D721Med (cell line): Measurements from ENCODE around the gene LGR5.

ENCODE experiments used
- DNase-seq: peaks from one replicate; pipeline ENCODE4 v3.0.0; 2011; ENCODE audit warnings: low spot score; ENCODE audit not compliant: insufficient read length
- FAIRE-seq: peaks from 2 replicates; lab custom pipeline; 2011; peaks lifted over from hg19 to GRCh38; lab: Jason Lieb, UNC
- CTCF ChIP-seq: IDR thresholded peaks from 2 replicates; pipeline ENCODE4 v1.5.1; 2012; ENCODE audit warnings: mild to moderate bottlenecking, control low read depth; ENCODE audit not compliant: insufficient read depth; ENCODE audit errors: missing control alignments

Gene LGR5

GRCh38 chr12:71405884-71406283 lies 33.7 kb upstream of the LGR5 start:
- TF ChIP-seq CTCF, result no peak
- FAIRE-seq (no peak), DNase-seq (no peak)

- FAIRE-seq, result no peak
- no peak for DNase-seq
Observed at GRCh38 chr12:71407732-71408131, 31.9 kb upstream of the LGR5 start.

DNA sequence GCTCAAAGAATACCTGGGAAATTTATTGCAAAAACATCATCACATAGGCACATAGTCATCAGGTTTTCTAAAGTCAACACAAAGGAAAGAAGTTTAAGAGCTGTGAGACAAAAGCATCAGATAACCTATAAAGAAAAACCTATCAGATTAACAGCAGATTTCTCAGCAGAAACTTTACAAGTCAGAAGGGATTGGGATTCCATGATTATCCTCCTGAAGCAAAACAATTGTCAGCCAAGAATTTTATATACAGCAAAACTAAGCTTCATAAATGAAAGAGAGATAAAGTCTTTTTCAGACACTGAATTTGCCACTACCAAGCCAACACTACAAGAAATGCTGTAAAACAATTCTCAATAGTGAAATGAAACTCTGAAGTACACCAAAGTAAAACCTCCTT lies 28.8 kb upstream of the LGR5 start:
- no peak for DNase-seq
- FAIRE-seq, result no peak
- TF ChIP-seq CTCF, result no peak

More at GRCh38 chr12:71407732-71408131, 31.9 kb upstream of the LGR5 start:
- no peak for TF ChIP-seq CTCF

- no peak for FAIRE-seq
- TF ChIP-seq CTCF, result no peak
- DNase-seq, result no peak
Observed at GRCh38 chr12:71411635-71412034, 28.0 kb upstream of the LGR5 start.

DNA sequence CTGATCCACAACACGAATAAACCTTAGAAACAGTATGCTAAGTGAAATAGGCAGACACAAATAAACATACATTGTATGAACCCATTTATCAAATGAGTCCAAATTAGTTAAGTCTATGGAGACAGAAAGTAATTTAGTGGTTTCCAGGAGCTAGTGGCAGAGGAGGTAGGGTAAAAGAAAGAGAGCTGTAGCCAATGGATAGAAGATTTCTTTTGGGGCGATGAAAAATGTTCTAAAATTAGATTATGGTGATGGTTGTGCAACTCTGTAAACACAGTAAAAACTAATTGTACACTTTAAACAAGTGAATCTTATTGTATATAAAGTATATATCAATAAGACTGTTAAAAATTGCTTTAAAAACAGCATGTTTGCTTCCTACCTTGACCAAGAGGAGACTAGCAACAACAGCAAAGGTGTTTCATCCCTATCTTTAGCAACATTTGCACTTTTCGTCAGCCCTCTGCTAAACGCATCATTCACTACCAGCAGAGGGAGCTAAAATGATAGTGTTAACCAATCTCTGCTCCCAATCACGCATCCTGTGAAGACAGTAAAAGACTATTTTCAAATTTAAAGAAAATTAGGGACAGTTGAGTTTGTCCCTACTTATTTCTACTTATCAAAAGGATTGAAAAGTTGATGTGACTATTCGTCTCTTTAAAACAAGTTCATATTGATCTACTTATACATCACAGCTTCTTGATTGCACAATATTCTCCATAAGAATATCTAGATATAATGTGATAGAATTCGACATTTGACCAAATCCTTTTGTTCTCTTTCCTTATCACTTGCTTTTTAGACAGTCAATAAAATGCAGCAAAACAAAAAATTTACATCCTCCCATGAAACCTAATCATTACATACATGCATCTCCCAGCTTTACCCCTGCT lies 24.0 kb upstream of the LGR5 start:
- FAIRE-seq (no peak), DNase-seq (no peak)
- TF ChIP-seq CTCF, result peak; percentile 93

DNA sequence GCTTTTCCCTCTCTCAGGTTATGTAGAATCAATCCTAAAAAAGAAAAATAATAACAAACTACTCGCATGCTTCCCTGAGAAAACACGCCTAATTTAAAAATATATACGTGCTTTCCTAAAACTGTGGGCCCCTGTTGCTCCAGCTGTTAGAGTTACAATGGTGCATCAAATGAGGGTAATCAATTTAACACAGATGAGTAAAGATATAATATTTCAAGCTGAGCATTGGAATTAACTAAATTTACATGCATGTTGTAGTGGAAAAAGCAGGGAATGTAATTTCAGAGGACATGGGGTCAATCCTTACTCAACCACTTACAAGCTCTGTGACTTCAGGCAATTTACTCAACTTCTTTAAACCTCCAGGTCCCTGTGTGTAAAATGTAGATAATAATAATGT lies 22.4 kb upstream of the LGR5 start:
- FAIRE-seq, result no peak
- no peak for DNase-seq

More for the DNA sequence above, 22.4 kb upstream of the LGR5 start:
- TF ChIP-seq CTCF, result no peak
